Amygdala (tissue), 56 donors: ENCODE data around the gene MRAS.
"Not testable (repeated sequence)": the region's sequence is repeated elsewhere in the genome, so short reads cannot be mapped to it uniquely, and the experiment has no call there.

Experiments
- DNase-seq, 56 donors: peaks; one replicate each; lab custom pipeline; 2025; lab: John Stamatoyannopoulos, UW

The MRAS gene

DNA sequence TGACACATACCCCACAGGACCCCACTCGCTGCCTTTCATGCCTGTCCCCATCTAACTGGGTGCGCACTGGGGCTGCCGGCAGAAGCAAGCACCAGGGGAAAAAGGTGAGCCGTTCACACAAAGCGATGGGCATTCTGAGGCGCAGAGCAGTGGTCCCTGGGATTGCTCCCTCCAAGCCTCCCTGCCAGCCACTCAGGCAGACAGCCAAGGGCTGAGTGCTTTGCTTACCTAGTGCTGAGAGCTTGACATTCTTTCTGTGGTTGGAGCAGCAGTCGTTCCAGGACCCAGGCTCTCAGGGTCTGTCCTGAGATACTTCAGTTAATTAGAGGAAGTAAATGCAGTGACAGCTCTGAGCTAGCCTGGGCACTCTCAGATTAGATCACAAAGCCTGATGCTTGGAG is 91.7 kb downstream of the MRAS start:
- DNase-seq = no peak

GRCh38 chr3:138440596-138440995 is 92.2 kb downstream of the MRAS start:
- DNase-seq = no peak

GRCh38 chr3:138441256-138441655 is 92.9 kb downstream of the MRAS start:
- no peak for DNase-seq

GRCh38 chr3:138441742-138442141 is 93.4 kb downstream of the MRAS start:
- no peak for DNase-seq

- DNase-seq = no peak
Measured at GRCh38 chr3:138442433-138442832, 94.1 kb downstream of the MRAS start.

DNA sequence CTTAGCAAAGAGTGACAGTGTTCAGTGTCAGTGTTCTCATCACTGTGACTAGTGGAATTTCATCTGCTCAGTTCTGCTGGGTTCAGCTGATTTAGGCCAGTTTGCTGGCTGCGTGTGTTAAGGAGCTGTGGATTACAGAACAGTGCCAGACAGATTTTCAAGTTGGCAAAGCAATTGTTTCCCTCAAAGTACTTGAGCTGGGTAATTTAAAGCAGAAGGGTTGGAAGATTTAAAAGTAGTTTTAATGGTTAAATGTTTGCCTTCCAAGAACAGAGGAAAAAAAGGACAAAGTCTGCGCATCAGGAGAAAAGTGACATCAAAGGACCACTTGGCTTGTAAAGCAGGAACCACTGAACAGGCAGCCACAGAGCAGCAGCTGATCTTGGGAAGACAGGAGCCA is 94.7 kb downstream of the MRAS start:
- DNase-seq = no peak

- DNase-seq = no peak
Measured at GRCh38 chr3:138443521-138444503, 95.4 kb downstream of the MRAS start.

GRCh38 chr3:138445236-138445635 is 96.9 kb downstream of the MRAS start:
- peak in 1 of 56 donors; percentile 20 for DNase-seq

DNA sequence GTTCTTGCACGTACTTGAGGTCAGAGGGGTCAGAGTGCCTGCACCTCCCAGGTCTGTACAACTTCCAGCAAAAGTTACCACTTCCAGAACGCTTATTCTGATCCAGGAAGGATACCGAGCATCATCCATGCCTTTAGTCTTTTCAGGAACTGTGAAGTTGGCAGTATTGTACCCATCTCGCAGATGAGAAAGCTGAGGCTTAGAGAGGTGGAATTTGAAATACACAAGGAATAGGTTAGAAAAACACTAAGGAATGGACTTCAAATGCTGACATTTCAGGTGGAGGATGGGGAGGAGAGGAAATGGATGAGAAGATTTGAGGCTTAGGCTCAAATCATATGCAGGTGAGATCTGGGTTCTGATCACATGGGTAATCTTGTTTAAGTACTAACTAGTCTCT is 97.3 kb downstream of the MRAS start:
- no peak for DNase-seq

- DNase-seq = no peak
Measured at GRCh38 chr3:138448631-138449030, 100.3 kb downstream of the MRAS start.

DNA sequence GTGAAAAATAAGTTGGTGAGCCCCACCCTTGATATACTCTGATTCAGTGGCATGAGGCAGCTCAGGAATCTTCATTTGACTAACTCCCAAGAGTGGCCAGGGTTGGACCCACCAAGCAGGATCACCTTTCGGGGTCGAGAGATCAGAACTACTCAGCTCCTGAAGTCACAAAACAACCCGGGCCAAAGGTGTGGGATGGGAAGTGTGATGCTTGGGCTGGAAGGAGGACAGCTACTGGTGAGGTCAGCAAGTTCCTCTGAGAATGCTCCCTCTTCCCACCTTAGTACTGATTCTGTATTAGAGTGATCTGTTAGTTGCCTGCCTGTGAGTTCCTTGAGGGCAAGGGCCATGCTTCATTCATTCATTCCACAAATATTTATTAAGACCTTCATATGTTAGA is 101.1 kb downstream of the MRAS start:
- no peak for DNase-seq

GRCh38 chr3:138450181-138450580 is 101.8 kb downstream of the MRAS start:
- DNase-seq = peak in 1 of 56 donors; percentile 16

DNA sequence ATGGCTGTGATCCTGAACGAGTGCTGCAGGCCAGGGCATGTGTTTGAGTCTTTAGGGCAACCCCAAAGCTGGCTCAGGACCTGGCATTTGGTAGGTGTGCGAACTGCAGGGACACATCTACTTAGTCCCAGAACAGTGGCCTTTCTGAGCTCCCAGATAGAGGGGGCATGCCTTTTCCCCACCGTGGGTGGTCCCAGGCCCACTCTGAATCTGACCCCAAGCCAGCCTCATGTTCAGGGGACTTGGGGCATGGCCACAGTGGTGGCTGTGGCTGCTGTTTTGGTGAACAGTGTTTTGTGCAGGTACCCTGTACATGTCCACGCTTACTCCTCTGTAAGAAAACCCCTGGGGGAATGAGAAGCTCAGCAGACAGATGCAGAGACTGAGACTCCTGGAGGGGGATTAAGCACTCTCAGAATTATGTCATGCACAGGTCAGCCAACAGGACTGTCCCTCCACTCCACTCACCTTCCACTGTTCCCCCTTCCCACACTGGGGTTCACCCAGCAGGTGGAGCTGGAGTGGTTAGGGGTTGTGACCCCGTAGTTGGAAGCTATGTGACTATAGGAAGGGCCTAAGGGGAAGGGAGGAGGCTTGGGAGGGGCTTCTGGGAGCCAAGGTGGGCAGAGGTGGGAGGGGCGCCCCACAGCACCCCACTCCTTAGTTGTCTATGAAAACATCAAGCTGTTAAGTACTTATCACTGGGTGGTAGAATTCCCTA is 102.5 kb downstream of the MRAS start:
- DNase-seq = no peak

- DNase-seq = no peak
Measured at GRCh38 chr3:138451595-138452162, 103.3 kb downstream of the MRAS start.

GRCh38 chr3:138452436-138452835 is 104.1 kb downstream of the MRAS start:
- no peak for DNase-seq

DNA sequence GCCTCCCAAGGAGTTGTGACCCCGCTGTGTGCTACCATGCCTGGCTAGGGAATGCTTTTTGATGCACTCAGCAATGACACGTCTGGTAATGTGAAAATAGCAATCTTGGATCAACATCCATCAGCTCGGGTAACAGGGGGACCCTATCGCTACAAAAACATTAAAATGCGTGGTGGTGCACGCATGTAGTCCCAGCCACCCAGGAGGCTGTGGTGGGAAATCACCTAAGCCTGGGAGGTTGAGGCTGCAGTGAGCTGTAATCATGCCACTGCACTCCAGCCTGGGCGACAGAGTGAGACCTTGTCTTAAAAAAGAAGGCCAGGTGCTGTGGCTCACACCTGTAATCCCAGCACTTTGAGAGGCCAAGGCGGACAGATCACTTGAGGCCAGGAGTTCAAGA is 105.6 kb downstream of the MRAS start:
- not testable (repeated sequence) for DNase-seq
